ENCODE results near the gene MCM9. TPM values are rescaled to one million over a fixed set of nuclear protein-coding genes. Genes with fewer than 3 reads are reported as not detected.

Gene MCM9
- total and polyA plus RNA-seq, 2 of the 4 experiments (the other 2 are of a cell fraction), result 3.5 to 7.2 TPM

DNA sequence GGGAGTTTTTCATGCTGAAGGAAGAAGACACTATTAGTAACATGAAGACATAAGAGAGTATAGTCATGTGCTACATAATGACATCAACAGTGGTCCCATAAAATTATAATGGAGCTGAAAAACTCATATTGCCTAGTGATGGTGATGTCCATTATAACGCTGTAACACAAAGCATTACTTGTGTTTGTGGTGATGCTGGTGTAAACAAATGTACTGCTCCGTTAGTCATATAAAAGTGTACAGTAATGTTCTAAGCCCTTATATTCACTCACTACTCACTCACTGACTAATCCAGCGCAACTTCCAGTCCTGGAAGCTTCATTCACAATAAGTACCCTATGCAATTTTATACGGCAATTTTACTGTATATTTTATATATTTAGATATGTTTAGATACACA is 67.8 kb downstream of the MCM9 start:
- CTCF ChIA-PET, result interaction anchor here (1.0 kb wide), 1 partner anchor 9 kb away, joined by 3 read pairs; no protein-coding TSS in a partner anchor
- Histone ChIP-seq H3K4me2 (ENCODE audit: low read depth, low read length) (no peak overlapping the region), H3K27me3 (ENCODE audit: control insufficient read depth, insufficient read depth, low read length) (no peaks in the 10 kb centered on the region), H2BK120ac (ENCODE audit: low read depth, low read length) (no peak overlapping the region), H2BK20ac (ENCODE audit: low read depth, low read length) (no peak overlapping the region), H2AFZ (replicated peaks; ENCODE audit: low read length, poor library complexity) (no peak overlapping the region), H3K23ac (ENCODE audit: low read depth, low read length) (no peak overlapping the region), H3K4me3 (ENCODE audit: insufficient read depth, low read depth, low read length) (no peak overlapping the region), H4K91ac (ENCODE audit: insufficient read depth, low read depth, low read length) (no peak overlapping the region), H3K27ac (ENCODE audit: insufficient read depth, low read length) (no peak overlapping the region), H2BK15ac (ENCODE audit: low read depth, low read length) (no peak overlapping the region), H3K4ac (ENCODE audit: low read depth, low read length) (no peak overlapping the region), H4K8ac (ENCODE audit: low read depth in 2 of 2, low read length in 2 of 2) (no peak overlapping the region), H3K36me3 (ENCODE audit: control insufficient read depth, insufficient read depth, low read length) (no peaks in the 10 kb centered on the region), H4K5ac (ENCODE audit: low read depth, low read length) (no peak overlapping the region), H3K9me1 (ENCODE audit: insufficient read depth, low read length) (no peaks in the 10 kb centered on the region), H3K18ac (ENCODE audit: low read depth, low read length) (no peak overlapping the region), H3K9ac (ENCODE audit: low read depth, low read length) (no peak overlapping the region), H4K20me1 (ENCODE audit: insufficient read depth, low read length) (no peaks in the 10 kb centered on the region), H3K9me3 (ENCODE audit: control insufficient read depth, insufficient read depth, low read length) (no peaks in the 10 kb centered on the region), H3K4me1 (ENCODE audit: control insufficient read depth, insufficient read depth, low read length) (no peaks in the 10 kb centered on the region), H3K56ac (ENCODE audit: extremely low read depth, insufficient read depth, low read length) (no peak overlapping the region), H2BK5ac (ENCODE audit: low read depth, low read length, poor library complexity, severe bottlenecking) (no peak overlapping the region), H3K79me1 (ENCODE audit: low read depth in 1 of 2, low read length in 2 of 2) (peaks cover 12 to 17% of the 10 kb centered on the region in 2 experiments; a peak in 3 of 4 replicates), H3K14ac (replicated peaks; ENCODE audit: low read depth, low read length) (no peak overlapping the region), H2AK9ac (replicated peaks; ENCODE audit: low read depth, low read length, poor library complexity) (no peak overlapping the region), H2AK5ac (ENCODE audit: low read depth, low read length) (no peak overlapping the region)
- TF ChIP-seq MAFK (IDR thresholded peaks at IDR 0.05; ENCODE audit: low read depth, low read length) (no peak), SMC3 (IDR thresholded peaks at IDR 0.05; ENCODE audit: low read depth, low read length) (no peak), RAD21 (IDR thresholded peaks at IDR 0.05; ENCODE audit: low read length) (no peak), MXI1 (IDR thresholded peaks at IDR 0.05; ENCODE audit: borderline replicate concordance, low read depth, low read length) (no peak), BHLHE40 (IDR thresholded peaks at IDR 0.05; ENCODE audit: low read depth, low read length) (no peak), FOS (IDR thresholded peaks at IDR 0.05; ENCODE audit: low read depth, low read length) (no peak), POLR2A (IDR thresholded peaks at IDR 0.05; ENCODE audit: low read depth, low read length) (no peak), CHD1 (IDR thresholded peaks at IDR 0.05; ENCODE audit: low read depth, low read length) (no peak), MAZ (IDR thresholded peaks at IDR 0.05; ENCODE audit: borderline replicate concordance, low read depth, low read length) (no peak), RCOR1 (IDR thresholded peaks at IDR 0.05; ENCODE audit: insufficient replicate concordance, low read length) (no peak)
- TF ChIP-seq, protein P1, sequence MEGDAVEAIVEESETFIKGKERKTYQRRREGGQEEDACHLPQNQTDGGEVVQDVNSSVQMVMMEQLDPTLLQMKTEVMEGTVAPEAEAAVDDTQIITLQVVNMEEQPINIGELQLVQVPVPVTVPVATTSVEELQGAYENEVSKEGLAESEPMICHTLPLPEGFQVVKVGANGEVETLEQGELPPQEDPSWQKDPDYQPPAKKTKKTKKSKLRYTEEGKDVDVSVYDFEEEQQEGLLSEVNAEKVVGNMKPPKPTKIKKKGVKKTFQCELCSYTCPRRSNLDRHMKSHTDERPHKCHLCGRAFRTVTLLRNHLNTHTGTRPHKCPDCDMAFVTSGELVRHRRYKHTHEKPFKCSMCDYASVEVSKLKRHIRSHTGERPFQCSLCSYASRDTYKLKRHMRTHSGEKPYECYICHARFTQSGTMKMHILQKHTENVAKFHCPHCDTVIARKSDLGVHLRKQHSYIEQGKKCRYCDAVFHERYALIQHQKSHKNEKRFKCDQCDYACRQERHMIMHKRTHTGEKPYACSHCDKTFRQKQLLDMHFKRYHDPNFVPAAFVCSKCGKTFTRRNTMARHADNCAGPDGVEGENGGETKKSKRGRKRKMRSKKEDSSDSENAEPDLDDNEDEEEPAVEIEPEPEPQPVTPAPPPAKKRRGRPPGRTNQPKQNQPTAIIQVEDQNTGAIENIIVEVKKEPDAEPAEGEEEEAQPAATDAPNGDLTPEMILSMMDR (conservative IDR thresholded peaks at IDR 0.05; ENCODE audit: low read depth, low read length), result no peak
- TF ChIP-seq, protein P2, sequence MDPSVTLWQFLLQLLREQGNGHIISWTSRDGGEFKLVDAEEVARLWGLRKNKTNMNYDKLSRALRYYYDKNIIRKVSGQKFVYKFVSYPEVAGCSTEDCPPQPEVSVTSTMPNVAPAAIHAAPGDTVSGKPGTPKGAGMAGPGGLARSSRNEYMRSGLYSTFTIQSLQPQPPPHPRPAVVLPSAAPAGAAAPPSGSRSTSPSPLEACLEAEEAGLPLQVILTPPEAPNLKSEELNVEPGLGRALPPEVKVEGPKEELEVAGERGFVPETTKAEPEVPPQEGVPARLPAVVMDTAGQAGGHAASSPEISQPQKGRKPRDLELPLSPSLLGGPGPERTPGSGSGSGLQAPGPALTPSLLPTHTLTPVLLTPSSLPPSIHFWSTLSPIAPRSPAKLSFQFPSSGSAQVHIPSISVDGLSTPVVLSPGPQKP (IDR thresholded peaks at IDR 0.05; ENCODE audit: borderline replicate concordance, low read depth, low read length), result no peak
- TF ChIP-seq, protein P3, sequence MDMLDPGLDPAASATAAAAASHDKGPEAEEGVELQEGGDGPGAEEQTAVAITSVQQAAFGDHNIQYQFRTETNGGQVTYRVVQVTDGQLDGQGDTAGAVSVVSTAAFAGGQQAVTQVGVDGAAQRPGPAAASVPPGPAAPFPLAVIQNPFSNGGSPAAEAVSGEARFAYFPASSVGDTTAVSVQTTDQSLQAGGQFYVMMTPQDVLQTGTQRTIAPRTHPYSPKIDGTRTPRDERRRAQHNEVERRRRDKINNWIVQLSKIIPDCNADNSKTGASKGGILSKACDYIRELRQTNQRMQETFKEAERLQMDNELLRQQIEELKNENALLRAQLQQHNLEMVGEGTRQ (IDR thresholded peaks at IDR 0.05; ENCODE audit: low read depth, low read length), result no peak
- intact Hi-C loops (cut with micrococcal nuclease), result no loop called here
- peak; percentile 42; the same call in 1 of the 2 replicates for ATAC-seq (ENCODE audit: low read depth)
- POLR2A ChIA-PET (ENCODE audit: unreplicated experiment), result no interaction called here
- peak; percentile 79 for DNase-seq
- BruUV-seq (replicated peaks), result no TSS peak
- WGBS, 2 experiments (ENCODE audit: extremely low coverage in 2 of 2, insufficient read length in 1 of 2), result no CpG with 5 or more reads among the region's 4 CpGs
- dilution Hi-C loops (cut with HindIII; ENCODE audit: low sequenced_read_pairs, unreplicated experiment), result no loop called here
- in situ Hi-C loops (cut with MboI; ENCODE audit: low sequenced_read_pairs), result no loop called here

All from IMR-90 (cell line).